NCI-H460 (cell line): ENCODE measurements around the gene ARHGEF12. TPM values are rescaled to one million over a fixed set of nuclear protein-coding genes. Genes with fewer than 3 reads are reported as not detected.

Experiments
- DNase-seq: peaks from one replicate; pipeline ENCODE4 v3.0.0-alpha.2; 2016; ENCODE audit warnings: low read depth; ENCODE audit errors: extremely low read depth
- total RNA-seq: library from RNA; depleted of rRNA; stranded (reverse); fragments of >200 nt; shearing (Covaris generic); gene quantifications from 2 replicates; pipeline ENCODE4 v1.2.3, GENCODE V29; 2014

Gene ARHGEF12
- total RNA-seq, 1 experiment from 2014 or later = 34.6 TPM

DNA sequence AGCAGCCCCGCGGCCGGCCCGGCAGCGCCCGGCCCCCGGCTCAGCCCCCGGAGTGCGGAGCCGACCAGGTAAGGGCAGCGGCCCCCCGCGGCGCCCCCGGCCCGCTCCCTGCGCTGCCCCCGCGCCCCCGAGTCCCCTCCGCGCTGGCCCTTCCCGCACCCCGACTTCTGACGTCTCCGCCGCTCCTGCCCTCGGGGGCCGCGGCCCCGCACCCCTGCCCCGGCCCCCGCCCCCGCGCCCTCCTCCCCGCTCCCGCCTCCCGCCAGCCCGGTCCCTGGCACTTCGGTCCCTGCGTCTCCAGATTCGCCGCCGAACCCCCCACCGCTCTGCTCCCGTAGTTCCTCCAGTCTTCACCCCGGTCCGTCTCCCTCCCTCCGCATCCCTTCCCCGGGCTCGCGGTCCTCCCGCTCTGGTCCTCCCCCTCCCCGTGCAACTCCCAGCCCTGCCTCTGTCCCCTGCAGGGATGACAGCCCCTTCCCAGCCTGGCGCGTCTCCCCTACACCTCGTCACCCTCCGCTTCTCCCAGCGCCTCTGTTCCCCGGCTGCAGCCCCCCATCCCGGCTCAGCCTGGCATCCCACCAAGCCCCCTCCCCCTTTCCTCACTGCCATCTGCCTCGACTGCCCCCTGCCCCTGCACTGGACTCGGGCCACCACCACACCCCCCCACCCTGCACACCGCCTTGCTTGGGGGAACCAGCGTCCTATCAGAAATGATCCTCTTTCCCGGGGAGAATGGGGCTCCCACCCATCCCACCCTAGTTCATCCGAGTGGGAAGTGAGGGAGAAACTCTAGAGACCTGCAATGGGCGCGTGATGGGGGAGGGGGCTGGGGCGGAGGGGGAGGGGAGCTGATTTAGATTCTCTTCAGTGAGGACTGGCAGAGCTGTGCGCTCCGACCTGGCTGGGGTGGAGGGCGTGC is 175.9 kb downstream of the ARHGEF12 start:
- DNase-seq = no peak

GRCh38 chr11:120512739-120513435 is 176.7 kb downstream of the ARHGEF12 start:
- DNase-seq = no peak

- no peak for DNase-seq
Measured at GRCh38 chr11:120513436-120514315, 177.5 kb downstream of the ARHGEF12 start.

GRCh38 chr11:120514541-120515121 is 178.4 kb downstream of the ARHGEF12 start:
- no peak for DNase-seq

GRCh38 chr11:120515186-120515723 is 179.0 kb downstream of the ARHGEF12 start:
- DNase-seq = no peak

DNA sequence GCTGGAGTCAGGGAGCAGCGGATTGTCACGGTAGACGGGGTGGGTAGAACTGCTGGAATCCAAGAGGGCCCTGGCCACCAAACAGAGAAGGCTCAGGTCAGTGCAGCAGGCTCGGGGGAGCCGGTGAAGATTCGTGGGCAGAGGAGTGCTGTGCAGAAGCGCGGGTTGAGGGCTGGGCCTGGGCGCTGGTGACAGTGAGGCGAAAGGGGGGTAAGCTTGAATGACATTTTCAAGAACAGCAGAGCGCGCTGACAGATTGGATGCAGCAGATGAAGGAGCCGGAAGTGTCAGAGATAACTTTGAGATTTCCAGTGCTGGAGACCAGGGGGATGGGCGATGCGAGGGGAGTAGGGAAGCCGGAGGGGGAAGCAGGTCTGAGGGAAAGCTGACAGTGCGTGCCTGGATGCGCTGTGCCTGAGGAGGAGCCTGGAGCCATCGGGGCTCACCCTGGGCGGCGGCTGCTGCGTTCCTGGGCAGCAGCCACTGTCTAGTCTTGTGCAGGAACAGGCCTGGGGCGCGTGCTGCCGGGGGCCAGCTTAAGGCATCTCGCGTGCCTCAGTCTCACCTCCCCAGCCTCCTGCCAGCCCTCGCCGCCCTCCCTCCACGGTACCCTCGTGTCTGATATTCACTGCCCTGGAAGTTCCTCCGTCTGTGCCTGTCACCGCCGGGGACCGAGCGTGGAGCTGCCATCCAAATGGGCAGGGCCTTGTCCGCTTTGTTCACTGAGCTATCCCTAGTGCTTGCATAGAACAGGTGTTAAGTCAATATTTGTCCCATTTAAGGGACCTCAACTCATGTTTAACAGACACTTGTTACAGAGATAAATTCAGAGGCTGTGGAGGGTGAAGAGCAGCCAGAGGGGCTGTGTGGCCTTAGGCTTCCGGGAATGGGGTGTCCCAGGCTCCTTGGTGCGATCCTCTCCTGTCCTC is 180.5 kb downstream of the ARHGEF12 start:
- DNase-seq = no peak

DNA sequence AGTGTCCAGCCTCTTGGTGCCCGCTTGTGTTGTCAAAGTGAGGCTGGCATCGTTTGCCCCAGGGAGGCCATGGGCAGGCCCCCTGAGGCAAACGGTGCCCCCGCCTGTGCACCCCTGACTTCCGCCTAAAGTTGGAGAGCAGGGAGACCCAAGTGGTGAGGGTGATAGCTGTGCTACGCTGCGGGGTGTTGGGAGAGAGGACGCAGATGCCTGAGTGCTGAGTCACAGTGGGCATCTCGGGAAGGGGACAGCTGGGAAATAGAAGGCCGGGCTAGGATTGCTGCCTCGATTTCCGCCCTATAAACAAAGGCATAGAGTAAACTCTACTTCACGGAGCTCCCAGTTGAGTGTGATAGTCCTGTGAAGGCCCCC is 181.2 kb downstream of the ARHGEF12 start:
- DNase-seq = peak; percentile 6

- DNase-seq = no peak
Measured at GRCh38 chr11:120517801-120518291, 181.6 kb downstream of the ARHGEF12 start.

GRCh38 chr11:120518356-120518755 is 182.1 kb downstream of the ARHGEF12 start:
- DNase-seq = no peak

DNA sequence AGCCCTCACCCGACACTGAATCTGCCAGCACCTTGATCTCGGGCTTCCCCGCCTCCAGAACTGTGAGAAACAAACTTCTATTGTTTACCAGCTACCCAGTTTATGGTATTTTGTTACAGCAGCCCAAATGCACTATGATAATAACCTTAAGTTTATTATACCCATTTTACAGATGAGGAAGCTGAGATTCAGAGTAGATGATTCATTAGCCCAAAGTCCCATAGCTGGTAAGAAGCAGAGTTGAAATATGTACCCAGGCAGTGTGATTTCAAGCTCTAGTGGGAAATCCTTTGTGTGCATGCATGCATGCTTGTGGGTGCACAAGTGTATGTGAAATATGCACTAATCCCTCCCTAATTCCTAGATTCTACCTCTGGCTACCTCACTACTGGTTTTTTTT is 183.3 kb downstream of the ARHGEF12 start:
- no peak for DNase-seq

DNA sequence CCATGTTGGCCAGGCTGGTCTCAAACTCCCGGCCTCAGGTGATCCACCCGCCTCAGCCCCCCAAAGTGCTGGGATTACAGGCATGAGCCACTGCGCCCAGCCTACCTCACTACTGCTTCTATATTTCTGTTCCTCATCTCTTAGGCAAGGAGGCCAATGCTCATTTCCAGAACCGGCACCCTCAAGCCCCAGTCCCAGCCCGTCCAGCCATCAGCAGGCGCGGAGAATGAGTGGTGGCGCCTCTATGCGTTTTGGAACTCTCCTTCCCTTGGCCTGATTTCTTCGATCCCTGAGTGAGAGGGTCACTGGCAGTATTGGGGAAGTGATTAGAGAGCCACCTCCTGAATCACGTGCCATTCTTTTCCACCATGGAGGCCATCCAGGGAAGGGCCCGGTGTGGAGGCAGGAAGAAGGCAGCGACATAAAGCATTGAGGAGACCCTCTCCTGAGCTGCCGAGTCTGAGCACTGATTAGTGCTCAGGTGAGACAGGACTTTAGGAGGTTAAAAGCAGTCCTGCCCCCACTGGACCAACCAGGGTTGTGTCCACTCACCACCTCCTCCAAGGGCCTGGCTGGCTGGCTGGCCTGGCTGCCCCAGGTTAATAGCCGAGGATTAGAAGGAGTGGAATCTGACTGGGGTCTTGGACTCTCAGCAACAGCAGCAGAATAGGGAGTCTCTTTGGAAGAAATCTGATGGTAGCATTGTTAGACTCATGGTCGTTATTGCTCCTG is 184.0 kb downstream of the ARHGEF12 start:
- no peak for DNase-seq

- DNase-seq = no peak
Measured at GRCh38 chr11:120521176-120521575, 185.0 kb downstream of the ARHGEF12 start.

DNA sequence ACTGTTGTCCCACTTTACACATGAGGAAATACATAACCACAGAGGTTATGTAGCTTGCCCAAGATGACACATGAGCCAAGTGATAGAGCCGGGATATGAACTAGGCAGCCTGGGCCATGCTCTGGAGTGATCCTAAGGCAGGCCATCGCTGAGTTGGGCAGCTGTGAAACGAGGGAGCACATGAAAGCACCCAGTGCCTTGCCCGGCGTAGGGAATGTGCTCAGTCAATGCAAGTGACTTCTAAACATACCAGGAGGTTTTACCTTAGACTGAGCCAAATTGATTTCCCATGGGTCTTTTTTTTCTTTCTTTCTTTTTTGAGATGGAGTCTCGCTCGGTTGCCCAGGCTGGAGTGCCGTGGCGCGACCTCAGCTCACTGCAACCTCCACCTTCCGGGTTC is 185.8 kb downstream of the ARHGEF12 start:
- DNase-seq = no peak

DNA sequence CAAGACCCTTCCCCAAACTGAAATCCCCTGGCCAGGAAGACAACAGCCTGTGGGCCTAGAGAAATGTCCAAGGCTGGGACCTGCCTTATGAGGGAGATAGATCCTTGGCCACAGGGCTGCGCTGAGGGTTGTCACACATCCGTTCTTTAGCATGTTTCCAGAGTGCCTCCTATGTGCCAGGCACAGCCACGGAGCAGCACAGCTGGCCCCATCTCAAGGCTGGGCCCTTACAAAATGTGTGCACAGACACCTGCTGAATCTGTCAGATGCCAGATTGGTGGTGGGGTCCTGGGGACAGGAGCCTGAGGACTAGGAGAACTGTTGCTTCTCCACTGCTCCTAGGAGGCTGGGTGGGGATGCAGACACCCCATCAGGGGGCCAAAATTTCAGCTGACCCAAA is 186.5 kb downstream of the ARHGEF12 start:
- no peak for DNase-seq

DNA sequence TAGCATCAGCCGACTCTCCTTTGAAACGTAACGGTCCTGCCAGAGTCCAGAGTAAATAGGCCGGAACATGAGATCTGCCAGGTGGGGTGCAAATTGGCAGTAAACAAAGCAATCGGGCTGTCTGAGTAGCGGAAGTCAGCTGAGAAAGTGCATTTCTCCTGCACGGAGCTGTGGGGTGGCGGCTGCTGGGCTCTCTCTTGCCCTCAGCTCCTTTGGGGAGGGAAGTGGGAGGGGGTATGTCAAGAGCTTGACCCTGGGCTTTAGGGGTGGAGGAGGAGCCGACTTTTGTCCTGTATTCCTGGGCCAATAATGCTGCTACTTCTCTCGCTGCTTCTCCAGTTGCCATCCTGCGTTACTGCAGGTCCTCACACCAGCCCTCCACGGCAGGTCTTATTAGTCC is 187.0 kb downstream of the ARHGEF12 start:
- DNase-seq = no peak

- DNase-seq = no peak
Measured at GRCh38 chr11:120524536-120525085, 188.4 kb downstream of the ARHGEF12 start.

- DNase-seq = no peak
Measured at GRCh38 chr11:120525261-120526171, 189.3 kb downstream of the ARHGEF12 start.
